ENCODE measurements around the gene SHOX.

SHOX gene

DNA sequence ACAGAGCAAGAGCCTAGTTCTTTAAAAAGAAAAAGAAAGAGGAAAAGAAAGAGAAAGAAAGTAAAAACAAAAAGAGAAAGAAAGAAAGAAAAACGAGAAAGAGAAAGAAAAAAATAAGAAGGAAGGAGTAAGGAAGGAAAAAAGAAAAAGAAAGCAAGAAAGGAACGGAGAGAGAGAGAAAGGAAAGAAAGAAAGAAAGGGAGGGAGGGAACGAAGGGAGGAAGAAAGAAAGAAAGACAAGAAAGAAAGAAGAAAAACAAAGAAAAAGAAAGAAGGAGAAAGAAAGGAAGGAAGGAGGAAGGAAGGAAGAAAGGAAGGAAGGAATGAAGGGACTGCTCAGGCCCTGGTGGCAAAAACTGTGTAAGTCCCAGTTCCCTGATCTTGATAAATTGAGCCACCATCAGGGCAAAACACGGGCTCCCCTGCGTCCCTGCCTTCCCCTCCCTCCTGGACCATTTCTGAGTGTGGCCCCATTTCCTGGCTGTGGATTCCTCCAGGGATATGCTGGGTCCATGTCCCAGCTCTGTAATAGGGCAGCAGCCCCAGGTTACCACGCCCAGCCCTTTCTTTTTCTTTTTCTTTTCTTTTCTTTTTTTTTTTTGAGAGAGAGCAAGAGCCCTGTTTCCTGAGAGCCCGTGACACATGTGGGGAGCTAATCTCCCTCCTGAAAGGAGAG, 44.8 kb downstream of the SHOX start:
- no peak for FAIRE-seq

DNA sequence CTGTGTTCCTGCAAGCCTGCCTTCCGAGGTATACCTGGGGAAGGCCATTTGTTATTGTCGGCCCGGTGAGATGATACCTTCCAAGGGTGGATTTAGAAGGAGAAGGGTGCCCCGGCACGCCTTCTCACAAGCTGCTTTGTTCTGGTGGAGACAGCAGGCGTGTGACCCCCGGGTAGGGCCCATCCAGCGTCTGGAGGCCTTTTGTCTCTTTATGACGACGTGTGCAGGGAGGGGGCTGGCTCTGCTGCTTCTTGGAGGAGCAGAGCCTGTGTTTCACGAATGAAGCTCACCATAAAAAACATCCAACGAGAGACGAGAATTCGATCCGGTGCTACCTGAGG, 45.3 kb downstream of the SHOX start:
- no peak for FAIRE-seq

DNA sequence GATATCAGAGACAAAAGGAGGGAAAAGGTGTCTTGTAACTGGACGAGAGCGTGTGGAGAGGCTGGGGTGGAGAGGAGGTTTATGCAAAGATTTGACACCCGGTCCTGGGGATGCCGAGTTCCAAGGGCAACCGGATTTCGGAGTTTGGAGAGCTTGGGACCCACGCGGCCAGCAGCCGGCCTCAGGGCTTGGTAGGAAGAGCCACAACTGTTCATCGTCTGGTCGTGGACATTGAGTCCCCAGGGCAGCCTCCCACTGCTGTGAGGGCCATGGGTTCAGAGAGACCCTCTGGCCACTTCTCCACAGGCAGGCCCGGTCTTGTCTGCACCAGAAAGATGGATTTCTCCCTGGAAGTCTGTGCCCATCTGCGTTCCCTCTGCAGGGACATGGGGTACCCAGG, 46.8 kb downstream of the SHOX start:
- FAIRE-seq = no peak

DNA sequence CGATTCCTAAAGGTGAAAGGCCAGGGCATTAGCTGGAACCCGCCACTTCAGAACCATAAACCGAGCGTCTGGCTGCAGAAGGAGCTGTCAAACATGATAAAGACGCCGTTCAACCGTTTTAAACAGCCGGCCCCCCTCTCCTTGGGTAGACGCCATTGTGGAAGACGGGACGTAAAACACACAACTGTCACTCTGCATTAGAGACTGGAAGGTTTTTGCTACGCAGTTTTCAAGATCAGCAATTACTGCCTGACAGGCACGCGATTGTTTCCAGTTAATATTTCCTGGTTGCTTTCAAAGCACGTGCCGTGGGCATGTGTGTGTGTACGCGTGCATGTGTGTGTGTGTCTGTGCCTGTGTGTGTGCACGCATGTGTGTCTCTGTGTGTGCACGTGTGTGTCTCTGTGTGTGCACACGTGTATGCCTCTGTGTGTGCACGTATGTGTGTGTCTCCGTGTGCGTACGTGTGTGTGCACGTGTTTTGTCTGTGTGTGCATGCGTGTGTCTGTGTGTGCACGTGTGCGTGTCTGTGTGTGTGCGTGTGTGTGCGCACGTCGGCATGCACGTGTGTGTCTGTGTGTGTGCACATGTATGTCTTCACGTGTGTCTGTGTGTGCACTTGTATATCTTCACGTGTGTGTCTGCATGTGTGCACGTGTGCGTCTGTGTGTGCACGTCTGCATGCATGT, 48.8 kb downstream of the SHOX start:
- FAIRE-seq = no peak

DNA sequence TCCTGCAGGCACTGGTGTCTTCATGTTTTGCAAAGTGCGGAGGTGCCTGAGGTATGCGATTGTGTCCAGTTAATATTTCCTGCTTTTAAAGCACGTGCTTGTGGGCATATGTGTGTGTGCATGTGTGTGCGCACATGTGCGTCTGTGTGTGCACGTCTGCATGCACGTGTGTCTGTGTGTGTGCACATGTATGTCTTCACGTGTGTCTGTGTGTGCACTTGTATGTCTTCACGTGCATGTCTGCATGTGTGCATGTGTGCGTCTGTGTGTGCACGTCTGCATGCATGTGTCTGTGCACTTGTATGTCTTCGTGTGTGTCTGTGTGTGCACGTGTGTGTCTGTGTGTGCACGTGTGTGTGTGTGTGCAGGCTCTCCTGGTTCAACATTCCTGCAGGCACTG, 49.5 kb downstream of the SHOX start:
- FAIRE-seq = no peak

DNA sequence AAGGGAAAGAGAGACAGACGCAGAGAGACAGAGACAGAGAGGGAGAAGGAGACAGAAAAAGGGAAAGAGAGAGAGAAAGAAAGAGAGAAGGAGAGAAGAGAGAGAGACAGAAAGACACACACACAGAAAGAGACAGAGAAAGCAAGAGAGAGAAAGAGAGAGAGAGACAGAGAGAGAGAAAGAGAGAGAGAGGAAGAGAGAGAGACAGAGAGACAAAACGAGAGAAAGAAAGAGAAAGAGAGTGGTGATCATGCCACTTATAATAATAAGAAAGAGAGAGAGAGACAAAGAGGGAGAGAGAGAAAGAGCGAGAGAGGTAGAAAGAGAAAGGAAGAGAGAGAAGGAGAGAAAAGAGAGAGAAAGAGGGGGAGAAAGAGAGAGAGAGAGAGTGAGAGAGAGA, 51.4 kb downstream of the SHOX start:
- FAIRE-seq = no peak

DNA sequence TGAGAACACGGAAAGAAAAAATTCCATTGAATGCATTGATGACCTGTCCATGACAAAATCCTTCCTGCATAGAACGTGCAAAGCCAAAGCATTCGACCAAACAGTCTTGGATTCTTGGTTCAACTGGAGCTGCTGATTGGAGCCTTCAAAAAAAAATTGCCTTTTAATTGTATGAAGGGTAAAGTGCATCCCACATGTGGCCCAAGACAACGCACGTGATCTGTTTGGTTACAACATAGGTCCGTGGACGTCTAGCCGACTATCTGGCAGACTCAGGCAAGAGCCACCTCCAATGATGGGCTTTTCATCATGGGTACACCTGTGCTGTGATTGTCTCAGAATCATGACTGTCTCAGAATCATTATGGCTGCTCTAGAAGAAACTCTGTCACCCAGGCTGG, 52.3 kb downstream of the SHOX start:
- FAIRE-seq = no peak

DNA sequence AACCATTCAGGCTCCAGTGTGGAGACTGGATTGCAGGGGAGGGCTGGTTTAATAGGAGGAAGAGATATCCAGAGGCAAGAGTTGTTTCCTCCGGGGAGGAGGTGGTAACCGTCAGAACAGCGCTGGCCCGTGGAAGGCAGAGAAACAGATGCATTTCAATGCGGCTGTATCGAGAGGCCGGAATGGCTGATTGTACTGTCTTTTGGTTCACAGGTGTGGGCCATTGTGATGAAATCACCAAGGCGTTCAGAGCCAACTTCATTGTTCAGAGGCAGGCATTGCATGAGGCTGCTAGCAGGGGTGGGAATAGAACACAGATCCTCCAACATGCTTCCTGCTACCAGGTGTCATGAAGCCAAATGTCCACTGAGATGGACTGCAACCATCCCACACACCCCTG, 53.0 kb downstream of the SHOX start:
- no peak for FAIRE-seq

DNA sequence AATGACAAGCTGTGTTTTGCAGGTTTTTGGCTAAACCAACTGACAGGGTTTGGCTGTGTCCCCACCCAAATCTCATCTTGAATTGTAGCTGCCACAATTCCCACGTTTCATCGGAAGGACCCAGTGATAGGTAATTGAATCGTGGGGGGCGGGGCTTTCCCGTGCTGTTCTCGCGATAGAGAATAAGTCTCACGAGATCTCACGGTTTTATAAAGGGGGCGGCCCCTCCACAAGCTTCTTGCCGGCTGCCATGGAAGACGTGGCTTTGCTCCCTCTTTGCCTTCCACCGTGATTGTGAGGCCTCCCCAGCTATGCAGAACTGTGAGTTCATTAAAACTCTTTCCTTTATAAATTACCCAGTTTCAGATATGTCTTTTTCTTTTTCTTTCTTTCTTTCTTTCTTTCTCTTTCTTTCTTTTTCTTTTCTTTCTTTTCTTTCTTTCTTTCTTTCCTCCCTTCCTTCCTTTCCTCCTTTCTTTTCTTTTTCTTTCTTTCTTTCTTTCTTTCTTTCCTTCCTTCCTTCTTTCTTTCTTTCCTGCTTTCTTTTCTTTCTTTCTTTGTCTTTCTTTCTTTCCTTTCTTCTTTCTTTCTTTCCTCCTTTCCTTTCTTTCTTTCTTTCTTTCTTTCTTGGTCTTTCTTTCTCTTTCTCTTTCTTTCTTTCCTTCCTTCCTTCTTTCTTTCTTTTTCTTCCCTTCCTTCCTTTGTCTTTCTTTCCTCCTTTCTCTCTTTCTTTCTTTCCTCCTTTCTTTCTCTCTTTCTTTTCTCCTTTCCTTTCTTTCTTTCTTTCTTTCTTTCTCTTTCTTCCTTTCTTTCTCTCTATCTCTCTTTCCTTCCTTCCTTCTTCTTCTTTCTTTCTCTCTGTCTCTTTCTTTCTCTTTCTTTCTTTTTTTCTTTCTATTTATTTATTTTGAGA, 54.8 kb downstream of the SHOX start:
- FAIRE-seq = no peak

DNA sequence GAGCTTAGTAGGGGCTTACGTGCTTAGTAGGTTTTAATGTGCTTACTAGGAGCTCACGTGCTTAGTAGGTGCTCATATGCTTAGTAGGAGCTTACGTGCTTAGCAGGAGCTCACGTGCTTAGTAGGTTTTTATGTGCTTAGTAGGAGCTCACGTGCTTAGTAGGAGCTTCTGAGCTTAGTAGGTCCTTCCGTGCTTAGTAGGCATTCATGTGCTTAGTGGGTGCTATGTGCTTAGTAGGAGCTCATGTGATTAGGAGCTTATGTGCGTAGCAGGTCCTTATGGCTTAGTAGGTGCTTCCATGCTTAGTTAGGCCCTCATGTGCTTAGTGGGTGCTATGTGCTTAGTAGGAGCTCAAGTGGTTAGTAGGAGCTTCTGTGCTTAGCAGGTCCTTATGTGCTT, 59.4 kb downstream of the SHOX start:
- no peak for FAIRE-seq

DNA sequence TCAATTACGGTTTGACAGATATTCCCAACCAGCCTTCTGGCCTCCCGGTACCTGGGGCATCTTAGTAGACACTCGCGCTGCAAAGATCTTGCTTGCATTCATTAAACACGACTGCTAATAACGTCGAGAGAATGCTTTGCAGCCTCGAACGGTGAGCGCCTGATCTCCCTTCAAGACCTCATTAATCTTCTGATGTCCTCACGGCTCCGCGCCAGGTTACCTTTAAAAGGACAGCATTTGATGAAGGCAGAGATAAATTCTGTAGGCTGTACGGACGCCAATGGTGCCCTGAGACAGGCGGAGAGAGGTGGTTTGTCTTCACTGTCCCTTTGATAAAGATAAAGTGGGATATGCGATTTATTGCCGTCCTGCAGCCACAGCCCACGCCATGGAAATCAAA, 64.2 kb downstream of the SHOX start:
- FAIRE-seq = no peak

DNA sequence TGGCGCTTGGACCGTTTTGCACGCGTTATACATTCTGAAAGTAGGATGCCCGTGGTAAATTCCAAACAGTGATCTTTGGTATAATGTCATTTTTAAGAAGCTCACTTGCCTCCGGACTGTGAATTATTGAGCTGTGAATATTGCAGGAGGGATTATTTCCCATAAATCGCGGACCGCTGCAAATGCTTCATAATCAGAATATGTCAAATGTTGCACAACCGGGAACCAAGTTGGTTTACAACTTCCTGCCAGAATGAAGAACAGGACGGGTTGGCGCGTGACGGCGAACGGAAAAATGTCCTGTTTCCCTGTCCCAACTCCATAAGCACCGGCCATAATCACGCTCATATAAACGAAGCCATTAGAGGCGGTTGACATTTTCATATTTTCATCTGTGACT, 67.6 kb downstream of the SHOX start:
- no peak for FAIRE-seq

DNA sequence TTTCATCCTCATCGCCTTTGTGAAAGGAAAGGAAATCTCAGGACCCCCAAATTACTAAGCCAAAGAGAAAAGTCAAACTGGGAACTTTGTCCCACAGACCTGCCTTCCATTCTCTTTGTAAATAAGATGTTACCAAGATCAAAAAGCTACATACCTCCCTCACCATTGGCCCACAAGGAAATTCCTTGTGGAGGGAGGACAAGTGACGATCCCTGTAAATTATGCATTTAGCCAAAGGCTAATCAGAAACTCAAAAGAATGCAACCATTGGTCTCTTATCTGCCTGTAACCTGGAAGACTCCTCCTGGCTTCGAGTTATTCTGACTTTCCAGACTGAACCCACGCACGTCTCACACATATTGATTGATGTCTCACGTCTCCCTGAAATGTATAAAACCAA, 70.3 kb downstream of the SHOX start:
- FAIRE-seq = no peak

DNA sequence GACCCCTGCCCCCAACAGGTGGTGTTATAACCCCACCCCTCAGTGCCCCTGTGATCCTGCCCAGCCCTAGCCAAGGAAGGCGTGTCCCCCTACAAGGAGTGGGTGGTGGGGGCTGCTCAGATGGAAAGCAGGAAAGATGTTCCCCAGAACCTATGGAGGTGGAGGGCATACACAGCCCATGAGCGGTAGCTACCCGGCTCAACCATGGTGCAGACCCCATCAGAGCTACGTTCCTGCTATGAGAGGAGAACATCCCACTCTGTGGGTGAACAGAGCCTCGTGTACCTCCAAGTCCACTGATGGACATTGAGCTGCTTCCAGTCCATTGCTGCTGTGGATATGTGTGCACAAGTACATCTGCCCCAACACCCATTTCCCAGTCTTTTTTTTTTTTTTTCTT, 71.1 kb downstream of the SHOX start:
- FAIRE-seq = no peak

DNA sequence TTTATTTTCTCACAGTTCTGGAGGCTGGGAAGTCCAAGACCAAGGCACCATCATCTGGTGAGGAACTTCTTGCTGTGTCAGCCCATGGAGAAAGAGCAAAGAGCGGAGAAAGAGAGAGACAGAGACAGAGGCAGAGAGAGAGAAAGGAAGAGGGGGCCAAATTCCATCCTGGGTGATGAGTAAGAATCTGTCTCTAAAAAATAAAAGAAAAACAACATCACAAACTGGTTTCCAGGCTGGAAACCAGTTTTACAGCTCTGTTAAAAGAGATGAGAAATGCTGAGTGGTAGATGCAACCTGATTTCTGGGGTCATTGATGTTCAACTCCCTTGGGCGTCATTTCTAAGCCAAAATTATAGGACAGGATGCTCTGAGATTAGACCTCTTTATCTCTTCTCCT, 72.9 kb downstream of the SHOX start:
- no peak for FAIRE-seq

DNA sequence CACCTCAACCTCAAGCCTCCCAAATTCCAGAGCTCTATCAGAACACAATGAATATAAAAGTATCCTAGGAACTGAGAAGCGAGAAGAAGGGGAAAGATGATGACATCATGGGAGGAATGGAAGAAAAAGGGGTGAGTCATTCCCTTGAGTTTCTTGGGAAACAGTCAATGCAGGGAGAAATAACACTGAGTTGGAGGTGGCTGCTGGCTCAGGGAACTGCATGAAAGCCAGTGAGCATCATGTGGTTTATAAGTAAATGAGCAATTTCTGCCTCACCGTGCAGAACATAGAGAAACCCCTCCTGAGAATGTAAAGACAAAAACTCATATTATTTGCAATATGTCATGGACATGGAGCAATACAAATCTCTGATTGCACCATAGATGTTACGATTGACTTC, 73.3 kb downstream of the SHOX start:
- no peak for FAIRE-seq
